IMR-90 (cell line): ENCODE data around the gene GPATCH2L. TPM values are rescaled to one million over a fixed set of nuclear protein-coding genes. Genes with fewer than 3 reads are reported as not detected.

ENCODE experiments used
- ATAC-seq: fragments of 200-7000 bp; cut with Tn5 transposase; 2 replicates; pipeline ENCODE4 v1.9.1; 2020; ENCODE audit warnings: low read depth, mild to moderate bottlenecking, moderate library complexity
- BruUV-seq: library from RNA; stranded (reverse); fragments of 400-500 nt; replicated peaks from 2 replicates; lab custom pipeline; 2021; lab: Mats Ljungman, UMichigan
- CTCF ChIA-PET: fragments of 300-600 bp; formaldehyde crosslinking; extraction: SDS; loops from one replicate; lab custom pipeline; 2021; ENCODE audit warnings: antibody characterized with exemption; lab: Yijun Ruan, JAX
- POLR2A ChIA-PET: fragments of 300-600 bp; sonication (Branson Sonifier 250); formaldehyde crosslinking; loops from one replicate; lab custom pipeline; 2022; ENCODE audit warnings: antibody characterized with exemption; ENCODE audit not compliant: unreplicated experiment; lab: Charles Lee
- DNase-seq: peaks from one replicate; pipeline ENCODE4 v3.0.0; 2013
- H2AFZ ChIP-seq: replicated peaks from 2 replicates; pipeline ENCODE3; 2013; ENCODE audit warnings: low read length, mild to moderate bottlenecking; ENCODE audit not compliant: poor library complexity
- H2AK5ac ChIP-seq: 2 replicates; pipeline ENCODE4 v1.6.1; 2013; ENCODE audit warnings: low read depth, low read length, inconsistent platforms
- H2AK9ac ChIP-seq: replicated peaks from 2 replicates; pipeline ENCODE3; 2013; ENCODE audit warnings: mild to moderate bottlenecking, low read depth, low read length, moderate library complexity; ENCODE audit not compliant: poor library complexity
- H2BK120ac ChIP-seq: 2 replicates; pipeline ENCODE4 v1.6.1; 2013; ENCODE audit warnings: low read depth, low read length, inconsistent platforms
- H2BK15ac ChIP-seq: 3 replicates; pipeline ENCODE4 v1.6.1; 2013; ENCODE audit warnings: low read depth, low read length, inconsistent platforms
- H2BK20ac ChIP-seq: 2 replicates; pipeline ENCODE4 v1.6.1; 2013; ENCODE audit warnings: low read depth, mild to moderate bottlenecking, inconsistent platforms, low read length, moderate library complexity
- H2BK5ac ChIP-seq: 2 replicates; pipeline ENCODE4 v1.6.1; 2013; ENCODE audit warnings: mild to moderate bottlenecking, low read depth, low read length, inconsistent platforms; ENCODE audit not compliant: poor library complexity, severe bottlenecking
- H3K14ac ChIP-seq: replicated peaks from 2 replicates; pipeline ENCODE4 v1.6.1; 2013; ENCODE audit warnings: low read depth, low read length, inconsistent platforms
- H3K18ac ChIP-seq: 2 replicates; pipeline ENCODE4 v1.6.1; 2013; ENCODE audit warnings: low read depth, low read length, control low read depth
- H3K23ac ChIP-seq: 2 replicates; pipeline ENCODE4 v1.6.1; 2013; ENCODE audit warnings: low read depth, low read length, inconsistent platforms
- H3K27ac ChIP-seq: 2 replicates; pipeline ENCODE4 v1.5.1; 2013; ENCODE audit warnings: mild to moderate bottlenecking, control low read depth, low read length; ENCODE audit not compliant: insufficient read depth
- H3K27me3 ChIP-seq: 2 replicates; pipeline ENCODE4 v1.6.1; 2013; ENCODE audit warnings: low read length; ENCODE audit not compliant: control insufficient read depth, insufficient read depth
- H3K36me3 ChIP-seq: 2 replicates; pipeline ENCODE4 v1.6.1; 2013; ENCODE audit warnings: low read length, mixed read lengths; ENCODE audit not compliant: control insufficient read depth, insufficient read depth
- H3K4ac ChIP-seq: 2 replicates; pipeline ENCODE4 v1.6.1; 2013; ENCODE audit warnings: low read depth, low read length, inconsistent platforms
- H3K4me1 ChIP-seq: 2 replicates; pipeline ENCODE4 v1.6.1; 2013; ENCODE audit warnings: low read length, mixed read lengths; ENCODE audit not compliant: control insufficient read depth, insufficient read depth
- H3K4me2 ChIP-seq: 2 replicates; pipeline ENCODE4 v1.6.1; 2013; ENCODE audit warnings: low read depth, mild to moderate bottlenecking, control low read depth, low read length, moderate library complexity
- H3K4me3 ChIP-seq: 2 replicates; pipeline ENCODE4 v1.5.1; 2013; ENCODE audit warnings: low read depth, mild to moderate bottlenecking, control low read depth, low read length, moderate library complexity; ENCODE audit not compliant: insufficient read depth
- H3K56ac ChIP-seq: 2 replicates; pipeline ENCODE4 v1.6.1; 2013; ENCODE audit warnings: low read length, inconsistent platforms; ENCODE audit not compliant: insufficient read depth; ENCODE audit errors: extremely low read depth
- H3K79me1 ChIP-seq, 2 experiments: 2 replicates each; pipeline ENCODE4 v1.6.1; 2013; ENCODE audit warnings: low read length in 2 of 2, inconsistent platforms in 1 of 2, low read depth in 1 of 2
- H3K9ac ChIP-seq: 2 replicates; pipeline ENCODE4 v1.6.1; 2013; ENCODE audit warnings: low read depth, low read length, control low read depth
- H3K9me1 ChIP-seq: 2 replicates; pipeline ENCODE4 v1.6.1; 2013; ENCODE audit warnings: low read length, inconsistent platforms; ENCODE audit not compliant: insufficient read depth
- H3K9me3 ChIP-seq: 2 replicates; pipeline ENCODE4 v1.6.1; 2013; ENCODE audit warnings: low read length; ENCODE audit not compliant: control insufficient read depth, insufficient read depth
- H4K20me1 ChIP-seq: 2 replicates; pipeline ENCODE4 v1.6.1; 2013; ENCODE audit warnings: low read length, inconsistent platforms; ENCODE audit not compliant: insufficient read depth
- H4K5ac ChIP-seq: 2 replicates; pipeline ENCODE4 v1.6.1; 2013; ENCODE audit warnings: mild to moderate bottlenecking, low read depth, low read length, control low read depth
- H4K8ac ChIP-seq, 2 experiments: 2 replicates each; pipeline ENCODE4 v1.6.1; 2013; ENCODE audit warnings: low read depth in 2 of 2, low read length in 2 of 2, control low read depth in 1 of 2, inconsistent platforms in 1 of 2
- H4K91ac ChIP-seq: 2 replicates; pipeline ENCODE4 v1.6.1; 2013; ENCODE audit warnings: low read depth, low read length, inconsistent platforms; ENCODE audit not compliant: insufficient read depth
- BHLHE40 ChIP-seq: fragments of 150-350 bp; IDR thresholded peaks from 2 replicates; pipeline ENCODE4 v1.6.1; 2016; ENCODE audit warnings: mild to moderate bottlenecking, low read depth, low read length
- CEBPB ChIP-seq: IDR thresholded peaks from 2 replicates; pipeline ENCODE4 v1.6.1; 2012; ENCODE audit warnings: low read depth, low read length, improper control_type of control experiment
- CHD1 ChIP-seq: IDR thresholded peaks from 2 replicates; pipeline ENCODE4 v1.6.1; 2012; ENCODE audit warnings: low read depth, low read length, improper control_type of control experiment
- ELK1 ChIP-seq: fragments of 150-350 bp; IDR thresholded peaks from 2 replicates; pipeline ENCODE4 v1.6.1; 2016; ENCODE audit warnings: low read depth, mild to moderate bottlenecking, low read length, moderate library complexity, borderline replicate concordance
- FOS ChIP-seq: fragments of 150-350 bp; IDR thresholded peaks from 2 replicates; pipeline ENCODE4 v1.6.1; 2016; ENCODE audit warnings: low read depth, low read length
- MAFK ChIP-seq: IDR thresholded peaks from 2 replicates; pipeline ENCODE4 v1.6.1; 2012; ENCODE audit warnings: low read depth, low read length, improper control_type of control experiment
- MAZ ChIP-seq: IDR thresholded peaks from 2 replicates; pipeline ENCODE4 v1.6.1; 2012; ENCODE audit warnings: low read depth, mild to moderate bottlenecking, low read length, improper control_type of control experiment, moderate library complexity, borderline replicate concordance
- MXI1 ChIP-seq: IDR thresholded peaks from 2 replicates; pipeline ENCODE4 v1.6.1; 2012; ENCODE audit warnings: low read depth, mild to moderate bottlenecking, low read length, moderate library complexity, borderline replicate concordance
- NFE2L2 ChIP-seq: fragments of 150-350 bp; IDR thresholded peaks from 2 replicates; pipeline ENCODE4 v1.6.1; 2016; ENCODE audit warnings: low read depth, mild to moderate bottlenecking, low read length
- POLR2A ChIP-seq: IDR thresholded peaks from 2 replicates; pipeline ENCODE4 v1.6.1; 2012; ENCODE audit warnings: mild to moderate bottlenecking, low read depth, low read length
- RAD21 ChIP-seq: IDR thresholded peaks from 2 replicates; pipeline ENCODE4 v1.6.1; 2012; ENCODE audit warnings: low read length, improper control_type of control experiment
- RCOR1 ChIP-seq: IDR thresholded peaks from 2 replicates; pipeline ENCODE4 v1.6.1; 2012; ENCODE audit warnings: mild to moderate bottlenecking, low read length, improper control_type of control experiment; ENCODE audit not compliant: insufficient replicate concordance
- RFX5 ChIP-seq: IDR thresholded peaks from 2 replicates; pipeline ENCODE4 v1.8.0; 2012; ENCODE audit warnings: low read depth, mild to moderate bottlenecking, low read length, moderate library complexity
- SMC3 ChIP-seq: fragments of 150-350 bp; IDR thresholded peaks from 2 replicates; pipeline ENCODE4 v1.6.1; 2016; ENCODE audit warnings: low read depth, mild to moderate bottlenecking, antibody characterized with exemption, low read length, moderate library complexity
- USF2 ChIP-seq: fragments of 150-350 bp; IDR thresholded peaks from 2 replicates; pipeline ENCODE4 v1.6.1; 2017; ENCODE audit warnings: mild to moderate bottlenecking, antibody characterized with exemption, low read length, low read depth
- WGBS, 2 experiments: methylation state at CpG; one replicate each; pipeline versions ENCODE4 v1.1.5 to v1.1.7; 2013; ENCODE audit warnings: missing lambda C conversion rate in 2 of 2; ENCODE audit not compliant: insufficient read length in 1 of 2; ENCODE audit errors: extremely low coverage in 2 of 2; 5-methylcytosine and 5-hydroxymethylcytosine counted together
- dilution Hi-C: fragments of 300-500 bp; cut with HindIII; formaldehyde crosslinking; loops from one replicate; pipeline ENCODE4 v1.14.3; 2018; ENCODE audit warnings: low sequenced_read_pairs; ENCODE audit not compliant: unreplicated experiment
- in situ Hi-C: fragments of 300-500 bp; cut with MboI; formaldehyde crosslinking; loops from 3 replicates; pipeline ENCODE4 v1.14.3; 2019; ENCODE audit warnings: low sequenced_read_pairs, inconsistent platforms, mixed read lengths
- intact Hi-C: fragments of 100-400 bp; cut with micrococcal nuclease; formaldehyde crosslinking; loops from 2 replicates; pipeline ENCODE4 v1.10.0; 2022
- polyA plus RNA-seq, 3 experiments: library from polyadenylated mRNA; depleted of rRNA; stranded (reverse); fragments of >200 nt; gene quantifications; 2 replicates each; pipeline ENCODE4 v1.2.3, GENCODE V29; 2012; ENCODE audit warnings: low replicate concordance in 1 of 3
- total RNA-seq: library from RNA; depleted of rRNA; stranded (reverse); fragments of >200 nt; gene quantifications from 2 replicates; pipeline ENCODE4 v1.2.3, GENCODE V29; 2012
- TF ChIP-seq, protein P1 (sequence below): conservative IDR thresholded peaks from 2 replicates; pipeline ENCODE4 v1.5.1; 2012; ENCODE audit warnings: mild to moderate bottlenecking, low read depth, low read length, improper control_type of control experiment

Gene GPATCH2L
- total and polyA plus RNA-seq, 2 of the 4 experiments (the other 2 are of a cell fraction) = 15.6 to 51.4 TPM

DNA sequence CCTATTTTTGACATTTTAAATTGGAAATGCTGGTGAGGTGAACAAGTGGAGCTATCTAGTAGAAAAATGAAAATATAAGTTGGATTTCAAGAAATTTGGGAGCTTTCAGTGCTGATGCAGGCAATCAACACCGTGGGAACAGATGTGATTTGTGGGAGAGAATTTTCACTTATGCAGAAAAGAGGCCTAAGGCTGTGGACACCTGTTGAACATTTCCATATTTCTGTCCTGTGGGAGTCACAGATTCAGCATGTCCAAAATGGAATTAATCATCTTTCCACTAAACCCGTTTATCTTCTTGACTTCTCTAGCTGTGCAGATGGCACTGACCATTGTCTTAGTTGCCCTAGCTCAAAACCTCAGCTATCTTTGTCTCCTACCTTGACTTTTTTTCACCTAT lies 2.5 kb upstream of the GPATCH2L start:
- H3K27ac ChIP-seq = no peak overlapping the region
- no peak for DNase-seq
- no peaks in the 10 kb centered on the region; the same call in 1 of the 2 replicates for H3K9me3 ChIP-seq
- H2BK20ac ChIP-seq = no peak overlapping the region
- POLR2A ChIA-PET = no interaction called here
- H3K14ac ChIP-seq = no peak overlapping the region
- H3K9ac ChIP-seq = no peak overlapping the region
- no peak overlapping the region for H3K4me3 ChIP-seq
- peaks cover 17% of the 10 kb centered on the region; the same call in 1 of the 2 replicates for H4K20me1 ChIP-seq
- no peak for TF ChIP-seq POLR2A
- TF ChIP-seq USF2 = no peak
- no peak for TF ChIP-seq RFX5
- TF ChIP-seq NFE2L2 = no peak
- TF ChIP-seq MXI1 = no peak
- TF ChIP-seq RAD21 = no peak
- no peak for TF ChIP-seq FOS
- no peak for TF ChIP-seq BHLHE40
- no peak for TF ChIP-seq CEBPB
- no peak for TF ChIP-seq RCOR1
- no peak for TF ChIP-seq CHD1
- no peak for TF ChIP-seq MAFK
- no peak for TF ChIP-seq ELK1
- no peak for TF ChIP-seq SMC3
- TF ChIP-seq MAZ = no peak
- TF ChIP-seq, protein P1, sequence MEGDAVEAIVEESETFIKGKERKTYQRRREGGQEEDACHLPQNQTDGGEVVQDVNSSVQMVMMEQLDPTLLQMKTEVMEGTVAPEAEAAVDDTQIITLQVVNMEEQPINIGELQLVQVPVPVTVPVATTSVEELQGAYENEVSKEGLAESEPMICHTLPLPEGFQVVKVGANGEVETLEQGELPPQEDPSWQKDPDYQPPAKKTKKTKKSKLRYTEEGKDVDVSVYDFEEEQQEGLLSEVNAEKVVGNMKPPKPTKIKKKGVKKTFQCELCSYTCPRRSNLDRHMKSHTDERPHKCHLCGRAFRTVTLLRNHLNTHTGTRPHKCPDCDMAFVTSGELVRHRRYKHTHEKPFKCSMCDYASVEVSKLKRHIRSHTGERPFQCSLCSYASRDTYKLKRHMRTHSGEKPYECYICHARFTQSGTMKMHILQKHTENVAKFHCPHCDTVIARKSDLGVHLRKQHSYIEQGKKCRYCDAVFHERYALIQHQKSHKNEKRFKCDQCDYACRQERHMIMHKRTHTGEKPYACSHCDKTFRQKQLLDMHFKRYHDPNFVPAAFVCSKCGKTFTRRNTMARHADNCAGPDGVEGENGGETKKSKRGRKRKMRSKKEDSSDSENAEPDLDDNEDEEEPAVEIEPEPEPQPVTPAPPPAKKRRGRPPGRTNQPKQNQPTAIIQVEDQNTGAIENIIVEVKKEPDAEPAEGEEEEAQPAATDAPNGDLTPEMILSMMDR = no peak
- in situ Hi-C loops (no loop called here), intact Hi-C loops (no loop called here), dilution Hi-C loops (no loop called here)
- ATAC-seq = no peak
- CTCF ChIA-PET = interaction anchor here (0.6 kb wide), 1 partner anchor 1166 kb away, joined by 4 read pairs; no protein-coding TSS in a partner anchor
- H2BK5ac ChIP-seq = no peak overlapping the region
- no peak overlapping the region for H4K5ac ChIP-seq
- no CpG with 5 or more reads among the region's 2 CpGs for WGBS, 2 experiments
- peaks cover under 1% of the 10 kb centered on the region for H3K36me3 ChIP-seq
- H3K4me1 ChIP-seq = peaks cover 3% of the 10 kb centered on the region
- no peak overlapping the region for H3K18ac ChIP-seq
- H3K4me2 ChIP-seq = no peak overlapping the region
- H4K8ac ChIP-seq = no peak overlapping the region
- no peak overlapping the region for H2BK120ac ChIP-seq
- no peak overlapping the region for H3K4ac ChIP-seq
- peaks cover 3 to 17% of the 10 kb centered on the region in 2 experiments; a peak in 3 of 4 replicates for H3K79me1 ChIP-seq
- no peak overlapping the region for H2AK5ac ChIP-seq
- H4K91ac ChIP-seq = no peak overlapping the region
- no peak overlapping the region for H2AFZ ChIP-seq
- no peak overlapping the region for H3K23ac ChIP-seq
- BruUV-seq = no TSS peak
- no peak overlapping the region for H2BK15ac ChIP-seq
- H3K9me1 ChIP-seq = peaks cover 3% of the 10 kb centered on the region; the same call in 1 of the 2 replicates
- no peak overlapping the region for H3K56ac ChIP-seq
- H3K27me3 ChIP-seq = peaks cover 1% of the 10 kb centered on the region; the same call in 1 of the 2 replicates
- no peak overlapping the region for H2AK9ac ChIP-seq
